Peyer's patch (tissue), 4 donors: ENCODE measurements around the gene MT1A. TPM values are rescaled to one million over a fixed set of nuclear protein-coding genes. Genes with fewer than 3 reads are reported as not detected.
A peak's percentile ranks its signal among the peaks of the same experiment; 100 is the strongest.

ENCODE experiments used
- DNase-seq, 3 donors: peaks; one replicate each; pipeline ENCODE4 v3.0.0-alpha.2; 2017 to 2019
- H3K27ac ChIP-seq, 4 donors: fragments of 200-600 bp; sonication (generic); one replicate each; pipeline ENCODE4 v1.5.1; 2016 to 2019
- H3K27me3 ChIP-seq, 2 donors: fragments of 200-600 bp; sonication (generic); one replicate each; pipeline ENCODE4 v1.5.1; 2019
- H3K36me3 ChIP-seq, 3 donors: fragments of 200-600 bp; sonication (generic); one replicate each; pipeline ENCODE4 v1.5.1; 2016 to 2019
- H3K4me1 ChIP-seq, 4 donors: fragments of 200-600 bp; sonication (generic); one replicate each; pipeline ENCODE4 v1.5.1; 2016 to 2019
- H3K4me3 ChIP-seq, 4 donors: fragments of 200-600 bp; sonication (generic); 1 replicate in 3 of 4; 2 replicates in 1 of 4; pipeline ENCODE4 v1.5.1; 2016 to 2019; ENCODE audit warnings: mild to moderate bottlenecking in 1 of 4
- H3K9me3 ChIP-seq, 4 donors: fragments of 200-600 bp; sonication (generic); one replicate each; pipeline ENCODE4 v1.5.1; 2016 to 2019; ENCODE audit warnings: mild to moderate bottlenecking in 1 of 4
- POLR2A ChIP-seq, 2 donors: fragments of 450-650 bp; IDR thresholded peaks; one replicate each; pipeline ENCODE4 v1.5.1; 2017; ENCODE audit warnings: antibody characterized with exemption in 2 of 2, mild to moderate bottlenecking in 2 of 2, moderate library complexity in 2 of 2
- total RNA-seq, 4 donors: library from RNA; depleted of rRNA; stranded (reverse); fragments of >200 nt; gene quantifications; one replicate each; pipeline ENCODE4 v1.1.0, GENCODE V29; 2016
- TF ChIP-seq, protein P1 (sequence below), 6 experiments: fragments of 450-650 bp in 4 of 6; fragments of 200-600 bp in 2 of 6; sonication (generic) in 1 of 6; IDR thresholded peaks; one replicate each; pipeline ENCODE4 v1.5.1; 2017 to 2019; ENCODE audit warnings: antibody characterized with exemption in 6 of 6, mild to moderate bottlenecking in 3 of 6, moderate library complexity in 1 of 6

Gene MT1A
- total RNA-seq, 4 donors from 2014 or later = 102 TPM; not detected in 3

DNA sequence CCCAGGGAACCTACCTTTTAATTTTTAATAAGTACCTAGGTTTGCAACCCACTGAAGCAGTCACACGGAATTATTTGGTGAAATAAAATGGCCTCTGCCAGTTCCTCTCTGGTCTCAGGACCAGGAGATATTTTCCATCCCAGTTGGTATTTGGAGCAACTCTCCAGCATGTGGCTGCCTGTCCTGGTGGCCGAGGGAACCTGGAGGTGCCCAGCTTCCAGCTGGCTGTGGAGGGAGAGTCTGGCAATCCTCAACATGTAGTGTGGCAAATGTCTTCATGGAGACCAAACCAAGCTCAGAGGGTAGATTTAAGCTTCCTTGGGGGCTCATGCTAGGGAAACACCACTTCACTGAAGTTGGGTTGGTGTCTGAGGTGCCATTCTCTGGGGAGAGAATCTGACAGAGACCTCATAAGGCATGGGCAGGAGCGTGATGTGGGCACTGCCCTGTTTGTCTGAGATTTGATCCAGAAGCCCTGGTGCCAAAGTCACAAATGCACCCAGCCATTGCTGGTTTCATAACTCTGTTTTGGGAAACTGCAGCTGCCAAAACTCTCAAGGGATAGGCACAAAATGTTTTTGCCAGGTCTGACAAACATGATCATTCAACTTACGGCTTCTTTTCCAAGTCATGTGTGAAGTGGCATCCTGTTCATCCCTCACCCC is 46.6 kb downstream of the MT1A start:
- Histone ChIP-seq H3K4me1 (peaks cover 0 to 17% (median 8%) of the 10 kb centered on the region in 4 donors), H3K27ac (peak overlapping the region in 1 of 4 donors; percentile 13), H3K4me3 (no peak overlapping the region), H3K9me3 (peaks cover 0 to 3% (median 0%) of the 10 kb centered on the region in 4 donors), H3K36me3 (no peaks in the 10 kb centered on the region), H3K27me3 (no peaks in the 10 kb centered on the region)
- TF ChIP-seq, protein P1, sequence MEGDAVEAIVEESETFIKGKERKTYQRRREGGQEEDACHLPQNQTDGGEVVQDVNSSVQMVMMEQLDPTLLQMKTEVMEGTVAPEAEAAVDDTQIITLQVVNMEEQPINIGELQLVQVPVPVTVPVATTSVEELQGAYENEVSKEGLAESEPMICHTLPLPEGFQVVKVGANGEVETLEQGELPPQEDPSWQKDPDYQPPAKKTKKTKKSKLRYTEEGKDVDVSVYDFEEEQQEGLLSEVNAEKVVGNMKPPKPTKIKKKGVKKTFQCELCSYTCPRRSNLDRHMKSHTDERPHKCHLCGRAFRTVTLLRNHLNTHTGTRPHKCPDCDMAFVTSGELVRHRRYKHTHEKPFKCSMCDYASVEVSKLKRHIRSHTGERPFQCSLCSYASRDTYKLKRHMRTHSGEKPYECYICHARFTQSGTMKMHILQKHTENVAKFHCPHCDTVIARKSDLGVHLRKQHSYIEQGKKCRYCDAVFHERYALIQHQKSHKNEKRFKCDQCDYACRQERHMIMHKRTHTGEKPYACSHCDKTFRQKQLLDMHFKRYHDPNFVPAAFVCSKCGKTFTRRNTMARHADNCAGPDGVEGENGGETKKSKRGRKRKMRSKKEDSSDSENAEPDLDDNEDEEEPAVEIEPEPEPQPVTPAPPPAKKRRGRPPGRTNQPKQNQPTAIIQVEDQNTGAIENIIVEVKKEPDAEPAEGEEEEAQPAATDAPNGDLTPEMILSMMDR (IDR thresholded peaks at IDR 0.05) = no peak
- no peak for TF ChIP-seq POLR2A (IDR thresholded peaks at IDR 0.05)
- DNase-seq = no peak

DNA sequence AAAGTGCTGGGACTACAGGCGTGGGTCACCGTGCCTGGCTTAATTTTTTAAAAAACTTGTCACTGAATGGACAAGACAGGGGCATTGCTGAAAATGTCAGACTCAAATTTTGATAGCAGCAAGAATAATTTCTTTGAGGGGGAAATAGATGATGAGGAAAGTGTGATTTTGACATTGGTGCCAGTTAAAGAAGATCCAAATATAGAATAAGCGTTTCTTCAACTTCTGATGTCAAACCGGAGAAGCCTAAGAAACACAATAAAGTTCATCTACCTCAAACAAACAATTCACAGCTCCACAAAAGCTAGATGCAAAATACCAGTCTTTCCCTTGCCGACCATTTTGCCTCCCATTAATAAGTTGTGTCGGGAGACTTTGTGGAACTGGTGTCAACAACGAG is 48.3 kb downstream of the MT1A start:
- Histone ChIP-seq H3K9me3 (peaks cover 0 to 3% (median 0%) of the 10 kb centered on the region in 4 donors), H3K27me3 (no peaks in the 10 kb centered on the region), H3K36me3 (no peaks in the 10 kb centered on the region), H3K27ac (no peak overlapping the region), H3K4me3 (no peak overlapping the region), H3K4me1 (peaks cover 0 to 13% (median 7%) of the 10 kb centered on the region in 4 donors)
- no peak for DNase-seq
- no peak for TF ChIP-seq POLR2A (IDR thresholded peaks at IDR 0.05)
- TF ChIP-seq, protein P1 (IDR thresholded peaks at IDR 0.05) = no peak

DNA sequence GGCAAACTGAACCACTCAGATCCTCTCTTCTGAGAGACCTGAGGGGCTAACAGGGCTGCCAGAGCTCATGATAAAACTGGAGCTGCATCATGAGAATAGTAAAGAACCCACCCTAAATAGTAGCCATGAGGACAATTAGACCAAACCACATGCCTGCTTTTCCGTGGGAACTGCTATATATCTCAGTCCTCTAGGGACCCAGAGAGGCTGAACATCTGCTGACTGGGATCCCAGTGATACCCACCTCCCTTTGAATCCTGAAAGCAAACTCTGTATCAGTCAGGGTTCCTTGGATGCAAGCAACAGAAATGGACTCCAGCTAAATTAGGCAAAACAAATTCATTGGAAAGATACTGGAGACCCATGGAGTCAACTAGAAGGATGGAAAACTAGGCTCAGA is 50.3 kb downstream of the MT1A start:
- Histone ChIP-seq H3K27ac (no peak overlapping the region), H3K4me1 (peaks cover 0 to 2% (median 0%) of the 10 kb centered on the region in 4 donors)
- no peak for TF ChIP-seq POLR2A (IDR thresholded peaks at IDR 0.05)
- TF ChIP-seq, protein P1 (IDR thresholded peaks at IDR 0.05) = no peak

DNA sequence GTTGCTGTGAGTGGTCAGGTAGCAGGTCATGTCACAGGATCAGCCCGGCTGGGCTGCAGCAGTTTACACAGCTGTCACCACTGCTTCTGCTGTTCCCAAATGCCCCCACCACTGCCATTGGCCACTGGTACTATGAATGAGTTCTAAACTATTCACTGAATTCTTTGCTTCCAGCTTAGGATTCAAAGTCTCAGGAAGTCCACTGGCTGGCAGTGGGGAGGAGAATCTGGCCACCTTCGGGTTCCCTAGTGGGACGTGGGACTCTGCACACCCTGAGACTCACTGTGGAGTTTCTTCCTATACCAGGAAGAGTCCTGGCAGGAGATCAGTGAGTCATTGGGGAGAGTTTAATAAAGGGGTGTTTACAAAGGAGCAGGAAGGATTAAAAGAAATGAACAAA is 50.7 kb downstream of the MT1A start:
- H3K4me1 ChIP-seq = no peaks in the 10 kb centered on the region

More for the DNA sequence above, 50.3 kb downstream of the MT1A start:
- Histone ChIP-seq H3K4me3 (no peak overlapping the region), H3K27me3 (no peaks in the 10 kb centered on the region), H3K36me3 (no peaks in the 10 kb centered on the region), H3K9me3 (peaks cover 0 to 3% (median 0%) of the 10 kb centered on the region in 4 donors)
- DNase-seq = no peak

More for the DNA sequence above, 50.7 kb downstream of the MT1A start:
- Histone ChIP-seq H3K36me3 (no peaks in the 10 kb centered on the region), H3K9me3 (peaks cover 0 to 3% (median 0%) of the 10 kb centered on the region in 4 donors), H3K27ac (no peak overlapping the region), H3K27me3 (no peaks in the 10 kb centered on the region), H3K4me3 (no peak overlapping the region)
- TF ChIP-seq POLR2A (IDR thresholded peaks at IDR 0.05) = no peak
- TF ChIP-seq, protein P1 (IDR thresholded peaks at IDR 0.05) = no peak
- no peak for DNase-seq

Other genes starting within 250 kb of the MT1A start
- gene AMFR, start 213.1 kb upstream of the MT1A start, total RNA-seq = 100 to 1,000 TPM; 149 to 265 (median 170) TPM
- 10 to 100 TPM; 26.1 to 43.6 (median 34.2) TPM for gene NUDT21, start 187.3 kb upstream of the MT1A start, total RNA-seq
- gene OGFOD1, start 187.1 kb upstream of the MT1A start, total RNA-seq = 10 to 100 TPM; 11.0 to 47.9 (median 18.0) TPM
- 10 to 100 TPM; 22.9 to 66.0 (median 39.6) TPM for gene BBS2, start 118.6 kb upstream of the MT1A start, total RNA-seq
- gene MT4, start 73.6 kb upstream of the MT1A start, total RNA-seq = not detected
- not detected for gene MT3, start 49.1 kb upstream of the MT1A start, total RNA-seq
- 1,000 to 10,000 TPM in 1 of 4 donors, 100 to 1,000 TPM in 1, 10 to 100 TPM in 2; 33.2 to 1,072 (median 216) TPM for gene MT2A, start 30.1 kb upstream of the MT1A start, total RNA-seq
- gene MT1E, start 12.9 kb upstream of the MT1A start, total RNA-seq = 1,000 to 10,000 TPM in 1 of 4 donors, 100 to 1,000 TPM in 1, 10 to 100 TPM in 2; 53.9 to 2,225 (median 195) TPM
- gene MT1M, start 6.0 kb upstream of the MT1A start, total RNA-seq = 100 to 1,000 TPM in 1 of 4 donors, 10 to 100 TPM in 1, 1 to 10 TPM in 2; 3.5 to 252 (median 11.3) TPM
- 10 to 100 TPM in 1 of 4 donors, not detected in 3; 39.3 TPM for gene MT1B, start 13.2 kb downstream of the MT1A start, total RNA-seq
- 100 to 1,000 TPM in 1 of 4 donors, 10 to 100 TPM in 2, 1 to 10 TPM in 1; 8.0 to 310 (median 44.1) TPM for gene MT1F, start 19.3 kb downstream of the MT1A start, total RNA-seq
- gene MT1G, start 29.4 kb downstream of the MT1A start, total RNA-seq = 1,000 to 10,000 TPM in 1 of 4 donors, 100 to 1,000 TPM in 2, 10 to 100 TPM in 1; 17.8 to 5,605 (median 130) TPM
- gene MT1H, start 31.1 kb downstream of the MT1A start, total RNA-seq = 1,000 to 10,000 TPM in 1 of 4 donors, 10 to 100 TPM in 1, 1 to 10 TPM in 1, not detected in 1; 5.8 to 2,098 (median 30.1) TPM
- gene MT1X, start 43.8 kb downstream of the MT1A start, total RNA-seq = 1,000 to 10,000 TPM in 1 of 4 donors, 100 to 1,000 TPM in 3; 121 to 1,155 (median 305) TPM
- gene NUP93, start 91.5 kb downstream of the MT1A start, total RNA-seq = 100 to 1,000 TPM in 1 of 4 donors, 10 to 100 TPM in 3; 27.3 to 195 (median 31.4) TPM
- not detected for gene SLC12A3, start 226.5 kb downstream of the MT1A start, total RNA-seq